Measurements from ENCODE around the gene PARP9. TPM values are rescaled to one million over a fixed set of nuclear protein-coding genes. Genes with fewer than 3 reads are reported as not detected.

The PARP9 gene
- total RNA-seq, 1 experiment from 2014 or later, result 22.1 TPM

GRCh38 chr3:122488262-122488973 is 75.7 kb downstream of the PARP9 start:
- no peak for DNase-seq (ENCODE audit: low read depth)

GRCh38 chr3:122484985-122485384 is 79.1 kb downstream of the PARP9 start:
- DNase-seq (ENCODE audit: low read depth), result peak; percentile 52

- no peak for DNase-seq (ENCODE audit: low read depth)
Observed at GRCh38 chr3:122481390-122481789, 82.7 kb downstream of the PARP9 start.

Other genes starting within 250 kb of the PARP9 start
- gene CSTA, start 239.1 kb downstream of the PARP9 start, total RNA-seq (2014; rRNA removed; shearing (Covaris generic)), result 0.72 and 0.78 TPM in 2 replicates
- gene MIX23, start 181.1 kb downstream of the PARP9 start, total RNA-seq (2014; rRNA removed; shearing (Covaris generic)), result 66.8 and 99.6 TPM in 2 replicates
- 72.1 and 87.6 TPM in 2 replicates for gene FAM162A, start 180.1 kb downstream of the PARP9 start, total RNA-seq (2014; rRNA removed; shearing (Covaris generic))
- gene WDR5B, start 148.2 kb downstream of the PARP9 start, total RNA-seq (2014; rRNA removed; shearing (Covaris generic)), result 6.2 and 9.4 TPM in 2 replicates
- 33.3 and 34.7 TPM in 2 replicates for gene KPNA1, start 49.4 kb downstream of the PARP9 start, total RNA-seq (2014; rRNA removed; shearing (Covaris generic))
- gene DTX3L, start within 50 bp of the PARP9 start, total RNA-seq (2014; rRNA removed; shearing (Covaris generic)), result 24.3 and 24.9 TPM in 2 replicates
- 0.10 TPM in 1 of 2 replicates, not detected in the other for gene PARP15, start 13.3 kb upstream of the PARP9 start, total RNA-seq (2014; rRNA removed; shearing (Covaris generic))
- gene PARP14, start 116.5 kb upstream of the PARP9 start, total RNA-seq (2014; rRNA removed; shearing (Covaris generic)), result 73.7 and 113 TPM in 2 replicates
- gene HSPBAP1, start 229.5 kb upstream of the PARP9 start, total RNA-seq (2014; rRNA removed; shearing (Covaris generic)), result 6.2 and 6.7 TPM in 2 replicates
- gene SLC49A4, start 230.8 kb upstream of the PARP9 start, total RNA-seq (2014; rRNA removed; shearing (Covaris generic)), result 10.6 and 12.1 TPM in 2 replicates